ENCODE results near the gene HOMER3.
A peak's percentile ranks its signal among the peaks of the same experiment; 100 is the strongest.

Gene HOMER3

DNA sequence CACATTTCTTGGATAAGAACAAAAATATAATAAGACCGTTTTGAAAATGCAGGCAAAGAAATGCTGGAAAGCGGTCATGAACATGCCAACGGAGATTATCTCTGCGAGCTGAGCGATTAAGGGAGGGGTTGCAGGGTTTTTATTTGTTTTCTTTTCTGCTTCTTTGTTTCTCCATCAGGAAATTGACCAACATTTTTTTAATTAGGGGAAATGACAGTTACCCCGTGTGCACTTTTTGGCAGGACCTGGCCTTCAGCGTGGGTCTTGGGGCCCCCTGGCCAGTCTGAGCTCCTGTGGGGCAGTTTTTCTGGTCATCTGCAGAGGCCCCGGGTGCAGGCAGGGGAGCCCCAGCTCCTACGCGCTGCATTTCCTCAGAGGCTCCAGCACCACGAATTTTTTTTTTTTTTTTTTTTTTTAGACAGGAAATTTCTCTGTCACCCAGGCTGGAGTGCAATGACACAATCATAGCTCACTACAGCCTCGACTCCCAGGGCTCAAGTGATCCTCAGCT, 31.3 kb upstream of the HOMER3 start:
- in situ Hi-C loops (cut with HindIII; ENCODE audit: low sequenced_read_pairs) = no loop called here
- no peak overlapping the region for H3K4me3 ChIP-seq (ENCODE audit: low read depth, low read length)
- DNase-seq (ENCODE audit: low read depth) = no peak
- TF ChIP-seq, protein P1, sequence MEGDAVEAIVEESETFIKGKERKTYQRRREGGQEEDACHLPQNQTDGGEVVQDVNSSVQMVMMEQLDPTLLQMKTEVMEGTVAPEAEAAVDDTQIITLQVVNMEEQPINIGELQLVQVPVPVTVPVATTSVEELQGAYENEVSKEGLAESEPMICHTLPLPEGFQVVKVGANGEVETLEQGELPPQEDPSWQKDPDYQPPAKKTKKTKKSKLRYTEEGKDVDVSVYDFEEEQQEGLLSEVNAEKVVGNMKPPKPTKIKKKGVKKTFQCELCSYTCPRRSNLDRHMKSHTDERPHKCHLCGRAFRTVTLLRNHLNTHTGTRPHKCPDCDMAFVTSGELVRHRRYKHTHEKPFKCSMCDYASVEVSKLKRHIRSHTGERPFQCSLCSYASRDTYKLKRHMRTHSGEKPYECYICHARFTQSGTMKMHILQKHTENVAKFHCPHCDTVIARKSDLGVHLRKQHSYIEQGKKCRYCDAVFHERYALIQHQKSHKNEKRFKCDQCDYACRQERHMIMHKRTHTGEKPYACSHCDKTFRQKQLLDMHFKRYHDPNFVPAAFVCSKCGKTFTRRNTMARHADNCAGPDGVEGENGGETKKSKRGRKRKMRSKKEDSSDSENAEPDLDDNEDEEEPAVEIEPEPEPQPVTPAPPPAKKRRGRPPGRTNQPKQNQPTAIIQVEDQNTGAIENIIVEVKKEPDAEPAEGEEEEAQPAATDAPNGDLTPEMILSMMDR (IDR thresholded peaks at IDR 0.05; ENCODE audit: low read depth, low read length, missing control alignments) = no peak

DNA sequence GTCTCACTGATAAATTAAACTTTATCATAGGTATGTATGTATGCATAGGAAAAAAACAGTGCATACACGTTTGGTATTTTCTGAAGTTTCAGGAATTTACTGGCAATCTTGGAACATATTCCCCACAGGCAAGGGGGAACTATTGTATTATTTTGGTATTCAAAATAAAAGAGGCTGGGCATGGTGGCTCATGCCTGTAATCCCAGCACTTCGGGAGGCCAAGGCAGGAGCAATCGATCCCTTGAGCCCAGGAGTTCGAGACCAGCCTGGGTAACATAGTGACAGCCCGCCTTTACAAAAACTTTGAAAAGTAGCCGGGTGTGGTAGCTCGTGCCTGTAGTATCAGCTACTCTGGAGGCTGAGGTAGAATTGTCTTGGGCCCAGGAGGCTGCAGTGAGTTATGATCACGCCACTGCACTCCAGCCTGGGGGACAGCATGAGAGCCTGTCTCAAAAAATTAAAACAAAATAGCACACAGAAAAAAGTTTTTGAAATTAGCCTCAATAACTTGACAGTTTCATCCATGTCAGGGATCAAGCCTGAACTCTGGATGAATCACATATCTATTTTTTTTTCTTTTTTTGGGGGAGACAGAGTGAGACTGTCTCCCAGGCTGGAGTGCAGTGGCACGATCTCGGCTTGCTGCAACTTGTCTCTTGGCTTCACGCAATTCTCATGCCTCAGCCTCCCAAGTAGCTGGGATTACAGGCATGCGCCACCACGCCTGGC, 29.1 kb upstream of the HOMER3 start:
- in situ Hi-C loops (cut with HindIII; ENCODE audit: low sequenced_read_pairs) = no loop called here
- no peak for DNase-seq (ENCODE audit: low read depth)
- no peak overlapping the region for H3K4me3 ChIP-seq (ENCODE audit: low read depth, low read length)
- TF ChIP-seq, protein P1 (IDR thresholded peaks at IDR 0.05; ENCODE audit: low read depth, low read length, missing control alignments) = no peak

DNA sequence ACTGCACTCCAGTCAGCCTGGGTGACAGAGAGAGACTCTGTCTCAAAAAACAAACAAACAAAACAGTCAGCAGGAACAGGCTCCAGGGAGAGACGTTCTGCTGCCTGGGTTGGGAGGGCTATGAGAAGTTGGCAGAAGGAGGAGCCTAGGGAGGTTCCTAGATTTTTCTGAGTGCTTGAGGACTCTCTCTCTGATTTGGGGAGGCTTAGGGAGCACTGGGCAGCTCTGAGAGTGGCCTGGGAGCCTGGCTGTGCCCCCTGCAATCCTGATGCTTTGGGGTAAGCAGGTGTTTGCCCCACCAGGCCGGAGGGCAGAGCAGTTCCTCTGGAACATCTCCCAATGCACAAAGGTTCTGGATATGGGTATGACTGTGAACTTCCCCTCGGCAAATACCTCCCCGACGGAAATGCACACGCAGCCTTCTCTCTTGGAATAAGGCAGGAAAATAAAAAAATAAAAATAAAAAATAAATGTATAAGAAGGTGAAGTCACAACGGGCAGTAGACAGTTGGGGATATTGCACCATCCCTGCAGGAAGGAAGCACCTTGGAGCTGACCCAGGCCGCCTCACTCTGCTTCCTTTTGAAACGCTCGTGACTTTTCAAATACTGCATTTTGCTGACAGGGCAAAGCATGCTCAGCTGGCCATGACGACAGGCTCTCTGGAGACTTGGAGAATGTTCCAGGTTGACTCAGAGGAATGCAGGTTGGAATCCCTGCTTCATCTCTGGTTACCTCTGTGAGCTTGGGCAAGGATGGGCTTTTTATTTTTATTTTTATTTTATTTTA, 26.5 kb upstream of the HOMER3 start:
- peak; percentile 42 for DNase-seq (ENCODE audit: low read depth)
- in situ Hi-C loops (cut with HindIII; ENCODE audit: low sequenced_read_pairs) = no loop called here
- TF ChIP-seq, protein P1 (IDR thresholded peaks at IDR 0.05; ENCODE audit: low read depth, low read length, missing control alignments) = no peak
- no peak overlapping the region for H3K4me3 ChIP-seq (ENCODE audit: low read depth, low read length)

DNA sequence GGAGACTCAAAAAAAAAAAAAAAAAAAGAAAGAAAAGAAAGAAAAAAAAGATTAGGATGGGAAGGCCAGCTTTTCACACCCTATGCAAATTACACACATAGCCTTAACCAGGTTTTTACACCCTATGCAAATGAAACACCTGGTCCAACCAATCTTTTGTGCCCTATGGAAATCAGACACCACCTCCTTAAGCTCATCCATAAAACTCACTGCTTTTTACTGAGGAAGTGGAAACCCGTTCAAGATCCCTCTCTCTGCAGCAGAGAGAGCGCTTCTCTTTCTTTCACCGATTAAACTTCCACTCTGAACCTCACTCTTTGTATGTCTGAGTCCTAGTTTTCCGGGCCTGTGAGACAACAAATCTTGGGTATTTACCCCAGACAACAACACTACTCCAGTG, 25.3 kb upstream of the HOMER3 start:
- in situ Hi-C loops (cut with HindIII; ENCODE audit: low sequenced_read_pairs) = no loop called here
- H3K4me3 ChIP-seq (ENCODE audit: low read depth, low read length) = no peak overlapping the region
- TF ChIP-seq, protein P1 (IDR thresholded peaks at IDR 0.05; ENCODE audit: low read depth, low read length, missing control alignments) = no peak
- no peak for DNase-seq (ENCODE audit: low read depth)

DNA sequence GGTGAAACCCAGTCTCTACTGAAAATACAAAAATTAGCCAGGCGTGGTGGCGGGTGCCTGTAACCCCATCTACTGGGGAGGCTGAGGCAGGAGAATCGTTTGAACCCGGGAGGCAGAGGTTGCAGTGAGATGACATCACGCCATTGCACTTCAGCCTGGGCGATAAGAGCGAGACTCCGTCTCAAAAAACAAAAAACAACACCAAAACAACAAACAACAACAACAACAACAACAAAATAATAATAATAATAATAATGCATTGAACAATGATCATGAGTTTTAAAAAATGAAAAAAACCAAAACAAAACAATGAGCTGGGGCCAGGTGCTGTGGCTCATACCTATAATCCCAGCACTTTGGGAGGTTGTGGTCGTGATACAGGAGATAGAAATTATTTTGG, 23.1 kb upstream of the HOMER3 start:
- H3K4me3 ChIP-seq (ENCODE audit: low read depth, low read length) = no peak overlapping the region
- no peak for DNase-seq (ENCODE audit: low read depth)
- in situ Hi-C loops (cut with HindIII; ENCODE audit: low sequenced_read_pairs) = no loop called here
- TF ChIP-seq, protein P1 (IDR thresholded peaks at IDR 0.05; ENCODE audit: low read depth, low read length, missing control alignments) = no peak

DNA sequence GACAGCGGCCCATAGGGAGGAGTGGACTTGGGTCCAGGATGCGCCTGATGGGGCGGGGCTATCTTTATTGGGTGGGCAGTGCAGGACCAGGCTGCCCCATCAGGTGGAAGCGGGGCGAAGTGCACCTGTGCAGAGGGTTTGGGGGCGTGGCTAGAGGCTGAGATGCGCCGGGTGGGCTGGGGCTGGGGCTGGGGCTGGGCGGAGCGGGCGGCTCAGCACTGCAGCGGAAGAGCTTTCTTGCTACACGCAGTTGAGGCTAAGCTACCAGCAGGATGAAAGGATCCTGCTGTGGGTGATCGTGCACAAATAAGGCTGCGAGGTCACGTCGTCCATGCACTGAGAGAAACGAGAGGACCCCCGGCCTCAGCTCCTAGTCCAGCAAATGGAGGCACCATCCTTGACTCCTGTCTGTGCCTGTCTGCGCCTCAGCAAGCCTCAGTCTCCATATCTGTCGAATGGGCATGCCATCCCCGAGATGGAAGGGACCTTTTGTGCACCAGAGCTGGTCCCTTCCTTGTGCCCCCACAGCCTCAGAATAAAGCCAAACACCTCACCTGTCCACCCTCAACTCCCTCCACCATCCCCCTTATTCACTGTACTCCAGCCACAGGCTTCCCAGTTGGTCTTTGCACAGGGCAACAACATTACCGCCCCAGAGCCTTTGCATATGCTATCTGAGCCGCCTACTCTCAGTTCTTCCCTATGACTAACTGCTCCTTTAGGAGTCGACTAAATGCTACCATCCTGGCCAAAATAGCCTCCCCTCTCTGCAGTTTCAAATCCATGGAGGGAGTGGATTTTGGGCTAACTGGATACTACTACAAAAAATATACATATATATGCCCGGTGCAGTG, 21.0 kb upstream of the HOMER3 start:
- DNase-seq (ENCODE audit: low read depth) = no peak
- H3K4me3 ChIP-seq (ENCODE audit: low read depth, low read length) = no peak overlapping the region
- TF ChIP-seq, protein P1 (IDR thresholded peaks at IDR 0.05; ENCODE audit: low read depth, low read length, missing control alignments) = no peak
- in situ Hi-C loops (cut with HindIII; ENCODE audit: low sequenced_read_pairs) = no loop called here

Measured in astrocyte of the cerebellum (primary cell).